ENCODE measurements around the gene MXD4. TPM values are rescaled to one million over a fixed set of nuclear protein-coding genes. Genes with fewer than 3 reads are reported as not detected.

The MXD4 gene
- total and polyA plus RNA-seq, 9 of the 15 experiments (the other 6 are each of a cell fraction or from before 2014, with no cell fraction given) = 0.06 to 13.5 (median 5.9) TPM

GRCh38 chr4:2274320-2275043 lies 12.6 kb upstream of the MXD4 start (continued):
- 0 out of 2 replicates have a peak, but pooled peaks have one; percentile 5 for TF ChIP-seq MGA (IDR thresholded peaks at IDR 0.05)
- peak; percentile 11; the same call in 1 of the 2 replicates for TF ChIP-seq TFAP4 (CRISPR knock-in tag; IDR thresholded peaks at IDR 0.05; ENCODE audit: borderline replicate concordance)
- TF ChIP-seq ZNF165 (CRISPR knock-in tag; IDR thresholded peaks at IDR 0.05; ENCODE audit: borderline replicate concordance) = no peak
- peak in 1 of 2 experiments; percentile 2; a peak in 1 of 4 replicates for TF ChIP-seq MNT (conservative IDR thresholded peaks at IDR 0.05)

Measured in K562 (cell line).